B cell (primary cell): ENCODE results near the gene SMIM14. TPM values are rescaled to one million over a fixed set of nuclear protein-coding genes. Genes with fewer than 3 reads are reported as not detected.
A peak's percentile ranks its signal among the peaks of the same experiment; 100 is the strongest.

Experiments used
- ATAC-seq: fragments of 200-7000 bp; cut with Tn5 transposase; one replicate; pipeline ENCODE4 v1.10.0; 2021; ENCODE audit warnings: low read depth, mild to moderate bottlenecking, moderate number of reproducible peaks, moderate library complexity
- CTCF ChIA-PET: fragments of 350-600 bp; sonication (Branson Sonifier 250); formaldehyde crosslinking; loops from one replicate; lab custom pipeline; 2021; ENCODE audit warnings: antibody characterized with exemption, inconsistent platforms; lab: Charles Lee
- POLR2A ChIA-PET: fragments of 350-600 bp; sonication (Branson Sonifier 250); formaldehyde crosslinking; loops from one replicate; lab custom pipeline; 2021; ENCODE audit warnings: antibody characterized with exemption; lab: Charles Lee
- DNase-seq: peaks from one replicate; pipeline ENCODE4 v3.0.0; 2013
- H2AFZ ChIP-seq: 2 replicates; pipeline ENCODE4 v1.6.1; 2012; ENCODE audit warnings: mild to moderate bottlenecking, low read depth, low read length; ENCODE audit not compliant: insufficient read depth, poor library complexity, severe bottlenecking
- H3K27ac ChIP-seq, 2 donors: 1 replicate in 1 of 2; 2 replicates in 1 of 2; pipeline ENCODE4 v1.5.1; 2012 to 2013; ENCODE audit warnings: low read length in 2 of 2, mild to moderate bottlenecking in 2 of 2, moderate library complexity in 1 of 2
- H3K27me3 ChIP-seq, 4 experiments: fragments of 200-600 bp in 1 of 4; sonication (generic) in 1 of 4; replicated peaks in 1 of 4; 1 replicate in 2 of 4; 2 replicates in 2 of 4; pipeline versions ENCODE4 v1.6.1 to v1.7.0; 2013 to 2016; ENCODE audit warnings: low read length in 3 of 4, mild to moderate bottlenecking in 2 of 4, mixed read lengths in 1 of 4, moderate library complexity in 1 of 4; ENCODE audit not compliant: insufficient read depth in 4 of 4, control insufficient read depth in 3 of 4; ENCODE audit errors: control extremely low read depth in 1 of 4
- H3K36me3 ChIP-seq, 2 experiments: replicated peaks in 1 of 2; 1 replicate in 1 of 2; 2 replicates in 1 of 2; pipeline versions ENCODE4 v1.6.1 to v1.7.1; 2013; ENCODE audit warnings: low read length in 1 of 2; ENCODE audit not compliant: insufficient read depth in 2 of 2, control insufficient read depth in 1 of 2; ENCODE audit errors: control extremely low read depth in 1 of 2, extremely low read depth in 1 of 2
- H3K4me1 ChIP-seq, 2 donors: fragments of 200-600 bp in 1 of 2; sonication (generic) in 1 of 2; 1 replicate in 1 of 2; 2 replicates in 1 of 2; pipeline versions ENCODE4 v1.5.1 to v1.6.1; 2013 to 2017; ENCODE audit warnings: low read length in 2 of 2; ENCODE audit not compliant: control insufficient read depth in 2 of 2, insufficient read depth in 2 of 2
- H3K4me2 ChIP-seq: replicated peaks from 2 replicates; pipeline ENCODE3; 2012; ENCODE audit warnings: mild to moderate bottlenecking, low read depth, low read length; ENCODE audit not compliant: poor library complexity, severe bottlenecking
- H3K4me3 ChIP-seq, 5 experiments: fragments of 200-600 bp in 1 of 5; sonication (generic) in 1 of 5; 1 replicate in 3 of 5; 2 replicates in 2 of 5; pipeline versions ENCODE4 v1.5.1 to v1.7.0; 2011 to 2016; ENCODE audit warnings: low read length in 4 of 5, mild to moderate bottlenecking in 4 of 5, low read depth in 2 of 5, control low read depth in 1 of 5, moderate library complexity in 1 of 5; ENCODE audit not compliant: insufficient read depth in 1 of 5; ENCODE audit errors: control extremely low read depth in 1 of 5, extremely low read depth in 1 of 5
- H3K79me2 ChIP-seq: fragments of 200-600 bp; sonication (generic); one replicate; pipeline ENCODE4 v1.6.0; 2016; ENCODE audit warnings: low read length; ENCODE audit not compliant: control insufficient read depth, insufficient read depth
- H3K9ac ChIP-seq: fragments of 200-600 bp; sonication (generic); 2 replicates; pipeline ENCODE4 v1.6.1; 2017; ENCODE audit warnings: mild to moderate bottlenecking, low read length, moderate library complexity
- H3K9me3 ChIP-seq, 3 donors: one replicate each; pipeline versions ENCODE4 v1.6.1 to v1.7.1; 2013; ENCODE audit warnings: low read length in 2 of 3; ENCODE audit not compliant: control insufficient read depth in 2 of 3, insufficient read depth in 1 of 3; ENCODE audit errors: control extremely low read depth in 1 of 3
- H4K20me1 ChIP-seq: 2 replicates; pipeline ENCODE4 v1.6.0; 2012; ENCODE audit warnings: mild to moderate bottlenecking, low read length; ENCODE audit not compliant: insufficient read depth, control insufficient read depth, poor library complexity, severe bottlenecking
- H3K27ac Mint-ChIP-seq: one replicate; pipeline ENCODE4 v1.8.0; 2021; ENCODE audit warnings: mixed read lengths
- H3K27me3 Mint-ChIP-seq: one replicate; pipeline ENCODE4 v1.8.0; 2021; ENCODE audit warnings: mixed read lengths
- H3K4me1 Mint-ChIP-seq: one replicate; pipeline ENCODE4 v1.8.0; 2021; ENCODE audit warnings: mixed read lengths
- H3K4me3 Mint-ChIP-seq: one replicate; pipeline ENCODE4 v1.8.0; 2021; ENCODE audit warnings: mixed read lengths
- H3K9me3 Mint-ChIP-seq: one replicate; pipeline ENCODE4 v1.8.0; 2022; ENCODE audit warnings: mixed read lengths; ENCODE audit not compliant: insufficient read depth
- CTCF ChIP-seq: fragments of 200-600 bp; IDR thresholded peaks from one replicate; pipeline ENCODE4 v1.8.0; 2022; ENCODE audit warnings: antibody characterized with exemption, mild to moderate bottlenecking
- EZH2 ChIP-seq: IDR thresholded peaks from 2 replicates; pipeline ENCODE4 v1.6.1; 2012; ENCODE audit warnings: borderline replicate concordance, low read depth, mild to moderate bottlenecking, moderate library complexity, low read length; ENCODE audit not compliant: insufficient read depth, poor library complexity, severe bottlenecking
- WGBS: methylation state at CpG from one replicate; pipeline ENCODE4 v1.1.5; 2013; ENCODE audit warnings: missing lambda C conversion rate; ENCODE audit not compliant: insufficient coverage; 5-methylcytosine and 5-hydroxymethylcytosine counted together
- intact Hi-C: fragments of 100-400 bp; cut with micrococcal nuclease; formaldehyde crosslinking; loops from one replicate; pipeline ENCODE4 v1.10.0; 2022
- polyA plus RNA-seq: library from polyadenylated mRNA; depleted of rRNA; stranded (reverse); fragments of >200 nt; gene quantifications from 2 replicates; pipeline ENCODE4 v1.2.3, GENCODE V29; 2012
- total RNA-seq, 2 donors: library from RNA; stranded (reverse); fragments of 120-200 nt in 1 of 2; gene quantifications; 1 replicate in 1 of 2; 2 replicates in 1 of 2; pipeline versions ENCODE4 v1.2.3 to v1.2.4, GENCODE V29; 2013 to 2022

The SMIM14 gene
- total and polyA plus RNA-seq, 2 donors (not counting 1 experiment from before 2014, with no cell fraction given): 38.9 to 56.0 TPM

GRCh38 chr4:39555472-39555871 is 83.2 kb downstream of the SMIM14 start:
- Histone ChIP-seq H3K27ac (no peak overlapping the region), H3K79me2 (peaks cover 7% of the 10 kb centered on the region), H3K4me1 (no peaks in the 10 kb centered on the region), H3K9me3 (no peaks in the 10 kb centered on the region), H3K27me3 (no peaks in the 10 kb centered on the region), H3K36me3 (peaks cover 12 to 43% of the 10 kb centered on the region in 2 experiments), H3K4me2 (no peak overlapping the region), H3K9ac (no peak overlapping the region), H2AFZ (no peak overlapping the region), H4K20me1 (no peaks in the 10 kb centered on the region), H3K4me3 (no peak overlapping the region)
- no peaks in the 10 kb centered on the region for H3K9me3 Mint-ChIP-seq
- intact Hi-C loops: no loop called here
- POLR2A ChIA-PET: interaction anchor here (1.1 kb wide), 1 partner anchor 325 kb away, joined by 3 read pairs; no protein-coding TSS in a partner anchor
- no peak overlapping the region for H3K27ac Mint-ChIP-seq
- CTCF ChIA-PET: interaction anchor here (0.6 to 1.8 kb wide), 2 partner anchors 13 to 46 kb away, joined by 5 to 6 read pairs; no protein-coding TSS in a partner anchor
- WGBS: 100% methylated on average over 1 of the region's 3 CpGs
- TF ChIP-seq EZH2 (no peak), CTCF (no peak)
- H3K4me1 Mint-ChIP-seq: no peaks in the 10 kb centered on the region
- DNase-seq (no peak), ATAC-seq (no peak)
- H3K27me3 Mint-ChIP-seq: no peaks in the 10 kb centered on the region
- H3K4me3 Mint-ChIP-seq: no peak overlapping the region

GRCh38 chr4:39548425-39549067 is 90.1 kb downstream of the SMIM14 start:
- Mint-ChIP-seq H3K27me3 (no peaks in the 10 kb centered on the region), H3K27ac (peak overlapping the region; percentile 37), H3K4me1 (peaks cover 2% of the 10 kb centered on the region), H3K4me3 (no peak overlapping the region), H3K9me3 (no peaks in the 10 kb centered on the region)
- no peaks in the 10 kb centered on the region for H3K27me3 ChIP-seq
- peaks cover 4 to 35% of the 10 kb centered on the region in 2 experiments for H3K36me3 ChIP-seq
- H3K9me3 ChIP-seq: no peaks in the 10 kb centered on the region
- intact Hi-C loops: no loop called here
- H4K20me1 ChIP-seq: no peaks in the 10 kb centered on the region
- H3K4me1 ChIP-seq: no peaks in the 10 kb centered on the region
- H2AFZ ChIP-seq: no peak overlapping the region
- ATAC-seq (no peak), DNase-seq (no peak)
- TF ChIP-seq CTCF (no peak), EZH2 (no peak)
- H3K79me2 ChIP-seq: no peaks in the 10 kb centered on the region
- no peak overlapping the region for H3K4me3 ChIP-seq
- CTCF ChIA-PET: interaction anchor here (1.1 kb wide), 1 partner anchor 10 kb away, joined by 3 read pairs; no protein-coding TSS in a partner anchor
- WGBS: 86% methylated on average over 1 of the region's 3 CpGs
- no peak overlapping the region for H3K9ac ChIP-seq
- no peak overlapping the region for H3K4me2 ChIP-seq
- POLR2A ChIA-PET: interaction anchor here (0.7 kb wide), 1 partner anchor 878 kb away, joined by 3 read pairs; no protein-coding TSS in a partner anchor
- peak overlapping the region in 1 of 2 donors; percentile 41 for H3K27ac ChIP-seq
